Measurements from ENCODE around the gene IL31. TPM values are rescaled to one million over a fixed set of nuclear protein-coding genes. Genes with fewer than 3 reads are reported as not detected.
A peak's percentile ranks its signal among the peaks of the same experiment; 100 is the strongest.

The IL31 gene
- total and polyA plus RNA-seq, 8 donors: not detected

DNA sequence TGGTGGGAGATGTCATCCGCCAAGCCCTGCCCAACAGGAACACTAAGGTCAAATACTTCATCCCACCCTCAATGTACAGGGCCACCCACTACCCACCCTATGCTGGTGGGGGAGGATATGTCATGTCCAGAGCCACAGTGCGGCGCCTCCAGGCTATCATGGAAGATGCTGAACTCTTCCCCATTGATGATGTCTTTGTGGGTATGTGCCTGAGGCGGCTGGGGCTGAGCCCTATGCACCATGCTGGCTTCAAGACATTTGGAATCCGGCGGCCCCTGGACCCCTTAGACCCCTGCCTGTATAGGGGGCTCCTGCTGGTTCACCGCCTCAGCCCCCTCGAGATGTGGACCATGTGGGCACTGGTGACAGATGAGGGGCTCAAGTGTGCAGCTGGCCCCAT lies 33.0 kb upstream of the IL31 start:
- H3K9me3 ChIP-seq: no peaks in the 10 kb centered on the region
- DNase-seq: no peak
- peaks cover 0 to 55% of the 10 kb centered on the region in 2 donors for H3K36me3 ChIP-seq
- H3K4me1 ChIP-seq: peaks cover 0 to 17% of the 10 kb centered on the region in 2 donors
- intact Hi-C loops (cut with DNase I): no loop called here
- no peak for ATAC-seq
- peaks cover 22 to 47% of the 10 kb centered on the region in 2 donors for H3K27me3 ChIP-seq
- no peak overlapping the region for H3K27ac ChIP-seq
- no peak for TF ChIP-seq CTCF (IDR thresholded peaks at IDR 0.05)
- H3K4me3 ChIP-seq: no peak overlapping the region

- intact Hi-C loops (cut with DNase I): no loop called here
- H3K27me3 ChIP-seq: peaks cover 22 to 54% of the 10 kb centered on the region in 2 donors
- no peak overlapping the region for H3K27ac ChIP-seq
- DNase-seq (no peak), ATAC-seq (no peak)
- H3K4me3 ChIP-seq: no peak overlapping the region
- no peak for TF ChIP-seq CTCF (IDR thresholded peaks at IDR 0.05)
- H3K9me3 ChIP-seq: no peaks in the 10 kb centered on the region
- peaks cover 0 to 17% of the 10 kb centered on the region in 2 donors for H3K4me1 ChIP-seq
- peaks cover 0 to 48% of the 10 kb centered on the region in 2 donors for H3K36me3 ChIP-seq
Measured at GRCh38 chr12:122206111-122206881, 32.3 kb upstream of the IL31 start.

DNA sequence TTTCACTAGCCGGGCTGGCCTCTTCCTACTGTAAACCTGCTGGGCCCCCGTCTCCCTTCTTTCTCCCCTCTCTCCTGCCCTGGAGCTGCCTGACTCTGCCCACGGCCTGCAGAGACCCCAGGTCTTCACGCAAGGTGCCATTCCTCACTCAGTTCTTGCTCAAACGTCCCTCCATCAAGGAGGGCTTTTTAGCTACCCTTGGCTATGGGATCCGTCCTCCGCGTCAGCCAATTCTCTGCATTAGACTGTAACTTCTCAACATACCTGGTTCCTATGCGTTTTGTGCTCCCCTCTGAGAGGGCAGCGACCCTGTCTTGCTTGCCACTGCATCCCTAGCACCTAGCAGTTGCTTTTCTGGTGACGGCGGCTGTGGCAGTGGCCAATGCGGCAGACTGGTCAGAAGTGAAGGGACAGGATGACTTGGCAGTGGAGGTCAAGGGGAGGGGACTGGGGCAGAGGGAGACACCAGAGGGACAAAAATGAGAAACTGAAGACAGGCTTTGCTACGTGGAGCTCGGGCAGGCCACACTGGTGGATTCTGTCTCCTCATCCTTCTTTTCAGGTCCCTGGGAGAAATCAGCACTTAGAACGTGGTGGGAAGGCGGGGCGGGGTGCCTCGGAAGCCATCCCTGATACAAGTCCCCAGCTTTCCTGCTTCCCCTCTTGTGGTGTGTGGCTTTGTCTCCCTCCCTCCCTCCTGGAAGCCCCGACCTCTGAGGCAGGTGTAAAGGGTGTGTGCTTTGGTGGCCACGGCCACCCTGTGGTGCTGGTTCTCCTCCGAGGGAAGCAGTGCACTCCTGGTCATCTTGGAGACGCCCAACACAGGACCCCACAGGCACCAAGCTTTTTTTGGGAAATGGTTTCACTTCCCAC lies 31.3 kb upstream of the IL31 start:
- no peak for ATAC-seq
- Histone ChIP-seq H3K27ac (no peak overlapping the region), H3K9me3 (no peaks in the 10 kb centered on the region), H3K4me1 (peaks cover 0 to 17% of the 10 kb centered on the region in 2 donors), H3K36me3 (peaks cover 0 to 38% of the 10 kb centered on the region in 2 donors), H3K27me3 (peaks cover 22 to 64% of the 10 kb centered on the region in 2 donors), H3K4me3 (no peak overlapping the region)
- DNase-seq: no peak
- no peak for TF ChIP-seq CTCF (IDR thresholded peaks at IDR 0.05)
- intact Hi-C loops (cut with DNase I): no loop called here

DNA sequence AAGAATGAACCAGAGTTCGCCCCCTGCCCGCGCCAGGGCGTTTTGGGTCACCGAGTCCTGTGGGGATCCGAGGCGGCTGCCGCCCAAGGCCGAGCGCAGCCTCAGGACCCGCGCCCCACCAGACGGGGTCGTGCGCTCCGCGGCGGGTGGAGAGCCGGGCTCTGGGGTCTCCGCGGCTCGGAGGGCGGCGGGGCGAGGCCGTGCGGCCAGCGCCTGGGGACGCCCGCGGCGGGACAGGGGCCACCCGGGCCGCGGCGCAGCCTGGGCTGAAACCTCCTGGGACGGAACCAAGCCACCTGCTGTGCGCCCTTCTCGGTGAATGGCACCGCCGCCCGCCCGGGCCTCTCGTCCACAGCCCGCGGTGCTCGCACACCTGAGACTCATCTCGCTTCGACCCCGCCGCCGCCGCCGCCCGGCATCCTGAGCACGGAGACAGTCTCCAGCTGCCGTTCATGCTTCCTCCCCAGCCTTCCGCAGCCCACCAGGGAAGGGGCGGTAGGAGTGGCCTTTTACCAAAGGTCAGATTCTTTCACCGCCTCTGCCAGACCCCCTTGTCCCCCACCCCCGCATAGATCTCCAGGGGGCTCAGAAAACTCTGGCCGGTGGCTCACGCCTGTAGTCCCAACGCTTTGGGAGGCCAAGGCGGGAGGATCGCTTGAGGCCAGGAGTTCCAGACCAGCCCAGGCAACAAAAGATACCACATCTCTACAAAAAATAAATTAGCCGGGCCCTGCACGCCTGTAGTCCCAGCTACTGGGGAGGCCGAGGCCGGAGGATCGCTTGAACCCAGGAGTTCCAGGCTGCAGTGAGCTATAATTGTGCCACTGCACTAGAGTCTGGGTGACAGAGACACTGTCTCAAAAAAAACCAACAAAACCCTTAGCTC lies 30.4 kb upstream of the IL31 start:
- no peak for ATAC-seq
- peak overlapping the region; percentile 50 to 62 for H3K4me3 ChIP-seq

More for the DNA sequence above, 30.4 kb upstream of the IL31 start:
- intact Hi-C loops (cut with DNase I): no loop called here
- H3K4me1 ChIP-seq: peaks cover 0 to 17% of the 10 kb centered on the region in 2 donors
- H3K27ac ChIP-seq: no peak overlapping the region
- peaks cover 0 to 29% of the 10 kb centered on the region in 2 donors for H3K36me3 ChIP-seq
- peaks cover 22 to 72% of the 10 kb centered on the region in 2 donors for H3K27me3 ChIP-seq
- H3K9me3 ChIP-seq: no peaks in the 10 kb centered on the region
- DNase-seq: no peak
- no peak for TF ChIP-seq CTCF (IDR thresholded peaks at IDR 0.05)

Data from left lung (tissue), 10 donors.